Stimulated activated CD4-positive, alpha-beta T cell treated with anti-CD3 and anti-CD28 coated beads, Interleukin-1b, Interleukin-23, amount 100 ng/mL, for 4 hours (primary cell): ENCODE data around the gene AVL9.
"Not testable (repeated sequence)": the region's sequence is repeated elsewhere in the genome, so short reads cannot be mapped to it uniquely, and the experiment has no call there.

Experiments
- DNase-seq, 2 donors: peaks; one replicate each; pipeline ENCODE4 v3.0.0-alpha.2; 2020; ENCODE audit warnings: low read depth in 2 of 2

AVL9 gene

GRCh38 chr7:32637611-32638010 is 142.3 kb downstream of the AVL9 start:
- not testable (repeated sequence) for DNase-seq
